ENCODE measurements around the gene EEF1AKMT2.

DNA sequence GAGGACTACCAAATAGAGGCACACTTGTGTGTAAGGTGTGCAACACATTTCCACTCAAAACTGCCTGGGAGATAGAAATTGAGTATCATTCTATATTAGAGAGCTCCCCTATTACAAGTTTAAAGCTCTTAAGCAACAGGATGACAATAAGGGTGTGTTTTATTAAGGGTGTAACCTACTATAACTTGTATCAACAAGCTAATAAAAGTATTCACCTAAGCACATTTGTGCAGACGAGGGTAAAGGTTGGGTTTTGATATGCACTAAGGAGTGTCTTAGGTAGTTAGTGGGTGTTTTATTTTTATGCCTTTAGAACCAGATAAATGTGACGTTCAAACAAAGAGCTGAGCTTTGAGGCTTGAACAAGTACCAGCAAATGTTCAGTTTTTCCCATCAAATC, 44.7 kb downstream of the EEF1AKMT2 start:
- no peak for TF ChIP-seq EP300 (IDR thresholded peaks at IDR 0.05)
- TF ChIP-seq POLR2AphosphoS5 (IDR thresholded peaks at IDR 0.05): no peak
- TF ChIP-seq, protein P1, sequence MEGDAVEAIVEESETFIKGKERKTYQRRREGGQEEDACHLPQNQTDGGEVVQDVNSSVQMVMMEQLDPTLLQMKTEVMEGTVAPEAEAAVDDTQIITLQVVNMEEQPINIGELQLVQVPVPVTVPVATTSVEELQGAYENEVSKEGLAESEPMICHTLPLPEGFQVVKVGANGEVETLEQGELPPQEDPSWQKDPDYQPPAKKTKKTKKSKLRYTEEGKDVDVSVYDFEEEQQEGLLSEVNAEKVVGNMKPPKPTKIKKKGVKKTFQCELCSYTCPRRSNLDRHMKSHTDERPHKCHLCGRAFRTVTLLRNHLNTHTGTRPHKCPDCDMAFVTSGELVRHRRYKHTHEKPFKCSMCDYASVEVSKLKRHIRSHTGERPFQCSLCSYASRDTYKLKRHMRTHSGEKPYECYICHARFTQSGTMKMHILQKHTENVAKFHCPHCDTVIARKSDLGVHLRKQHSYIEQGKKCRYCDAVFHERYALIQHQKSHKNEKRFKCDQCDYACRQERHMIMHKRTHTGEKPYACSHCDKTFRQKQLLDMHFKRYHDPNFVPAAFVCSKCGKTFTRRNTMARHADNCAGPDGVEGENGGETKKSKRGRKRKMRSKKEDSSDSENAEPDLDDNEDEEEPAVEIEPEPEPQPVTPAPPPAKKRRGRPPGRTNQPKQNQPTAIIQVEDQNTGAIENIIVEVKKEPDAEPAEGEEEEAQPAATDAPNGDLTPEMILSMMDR (IDR thresholded peaks at IDR 0.05): no peak
